ENCODE measurements around the gene ZNF205. TPM values are rescaled to one million over a fixed set of nuclear protein-coding genes. Genes with fewer than 3 reads are reported as not detected.

Gene ZNF205
- total and polyA plus RNA-seq, 9 of the 15 experiments (the other 6 are each of a cell fraction or from before 2014, with no cell fraction given): 2.4 to 11.8 (median 5.1) TPM; not detected in 2

GRCh38 chr16:3066440-3066748 lies 46.0 kb upstream of the ZNF205 start:
- H3K27me3 ChIP-seq (ENCODE audit: control insufficient read depth in 2 of 2, insufficient read depth in 2 of 2, low read length in 2 of 2): no peaks in the 10 kb centered on the region
- peaks cover 8 to 41% of the 10 kb centered on the region in 2 experiments; a peak in 4 of 5 replicates for H3K4me1 ChIP-seq (replicated peaks in 1 of 2; ENCODE audit: control insufficient read depth in 2 of 2, insufficient read depth in 2 of 2, low read length in 2 of 2)
- ChIA-PET CTCF (ENCODE audit: low intra/inter-chr PET ratio) (no interaction called here), POLR2A (interaction anchor here (0.7 kb wide), 1 partner anchor 86 kb away, joined by 3 read pairs; no protein-coding TSS in a partner anchor)
- H2AFZ ChIP-seq (ENCODE audit: low read depth, low read length): no peak overlapping the region
- no peaks in the 10 kb centered on the region for H3K79me2 ChIP-seq (ENCODE audit: control insufficient read depth, insufficient read depth, low read length)
- WGBS (ENCODE audit: insufficient coverage, low coverage, missing lambda C conversion rate): 71% methylated on average over 5 of the region's 7 CpGs
- BruUV-seq (replicated peaks): no TSS peak
- H3K36me3 ChIP-seq (ENCODE audit: control insufficient read depth, insufficient read depth, low read length): no peaks in the 10 kb centered on the region
- no peak overlapping the region for H3K27ac ChIP-seq (ENCODE audit: extremely low read depth, low read depth, low read length)
- H3K9me3 ChIP-seq (replicated peaks; ENCODE audit: control insufficient read depth, insufficient read depth, low read depth, low read length): no peaks in the 10 kb centered on the region
- no peak for DNase-seq (ENCODE audit: extremely low read depth in 1 of 4, low spot score in 3 of 4)
- H3K4me3 ChIP-seq: no peak overlapping the region
- no peaks in the 10 kb centered on the region for H3K9me1 ChIP-seq (ENCODE audit: control insufficient read depth, insufficient read depth, low read length)
- ATAC-seq: no peak
- in situ Hi-C loops (cut with MboI): no loop called here
- H4K20me1 ChIP-seq (replicated peaks; ENCODE audit: control insufficient read depth, insufficient read depth, low read length): no peaks in the 10 kb centered on the region
- intact Hi-C loops (cut with micrococcal nuclease): no loop called here
- H3K9ac ChIP-seq (ENCODE audit: insufficient read depth in 1 of 2, low read depth in 2 of 2, low read length in 2 of 2): no peak overlapping the region
- no peak overlapping the region for H3K4me2 ChIP-seq (ENCODE audit: insufficient read depth, low read length)
- no peak for FAIRE-seq
- TF ChIP-seq PRMT5 (CRISPR knock-in tag; IDR thresholded peaks at IDR 0.05): no peak
- TF ChIP-seq TRIM24 (IDR thresholded peaks at IDR 0.05): no peak
- TF ChIP-seq GATAD2A (IDR thresholded peaks at IDR 0.05): no peak
- TF ChIP-seq ZNF140 (CRISPR knock-in tag; IDR thresholded peaks at IDR 0.05): no peak
- TF ChIP-seq NR2C1 (IDR thresholded peaks at IDR 0.05): no peak
- TF ChIP-seq NR2C1 (tag; IDR thresholded peaks at IDR 0.05): no peak
- TF ChIP-seq ATF7 (IDR thresholded peaks at IDR 0.05): no peak
- TF ChIP-seq, protein P1, sequence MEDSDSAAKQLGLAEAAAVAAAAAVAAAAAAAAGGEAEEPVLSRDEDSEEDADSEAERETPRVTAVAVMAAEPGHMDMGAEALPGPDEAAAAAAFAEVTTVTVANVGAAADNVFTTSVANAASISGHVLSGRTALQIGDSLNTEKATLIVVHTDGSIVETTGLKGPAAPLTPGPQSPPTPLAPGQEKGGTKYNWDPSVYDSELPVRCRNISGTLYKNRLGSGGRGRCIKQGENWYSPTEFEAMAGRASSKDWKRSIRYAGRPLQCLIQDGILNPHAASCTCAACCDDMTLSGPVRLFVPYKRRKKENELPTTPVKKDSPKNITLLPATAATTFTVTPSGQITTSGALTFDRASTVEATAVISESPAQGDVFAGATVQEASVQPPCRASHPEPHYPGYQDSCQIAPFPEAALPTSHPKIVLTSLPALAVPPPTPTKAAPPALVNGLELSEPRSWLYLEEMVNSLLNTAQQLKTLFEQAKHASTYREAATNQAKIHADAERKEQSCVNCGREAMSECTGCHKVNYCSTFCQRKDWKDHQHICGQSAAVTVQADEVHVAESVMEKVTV (CRISPR knock-in tag; IDR thresholded peaks at IDR 0.05): no peak
- no peak for TF ChIP-seq SREBF1 (IDR thresholded peaks at IDR 0.05; ENCODE audit: borderline replicate concordance, low read depth, low read length)
- TF ChIP-seq NR2C2 (CRISPR knock-in tag; IDR thresholded peaks at IDR 0.05): no peak
- no peak for TF ChIP-seq NR2C2 (tag; IDR thresholded peaks at IDR 0.05)
- TF ChIP-seq JUNB (CRISPR knock-in tag; conservative IDR thresholded peaks at IDR 0.05): no peak
- no peak for TF ChIP-seq HMBOX1 (IDR thresholded peaks at IDR 0.05)
- TF ChIP-seq CEBPZ (IDR thresholded peaks at IDR 0.05; ENCODE audit: borderline replicate concordance, low read depth, low read length): no peak
- TF ChIP-seq STAT6 (CRISPR knock-in tag; IDR thresholded peaks at IDR 0.05): no peak
- TF ChIP-seq KDM1A (IDR thresholded peaks at IDR 0.05): no peak
- no peak for TF ChIP-seq MAFG (tag; conservative IDR thresholded peaks at IDR 0.05)
- no peak for TF ChIP-seq ZNF133 (CRISPR knock-in tag; IDR thresholded peaks at IDR 0.05)
